ENCODE results near the gene TMTC2.

The TMTC2 gene

DNA sequence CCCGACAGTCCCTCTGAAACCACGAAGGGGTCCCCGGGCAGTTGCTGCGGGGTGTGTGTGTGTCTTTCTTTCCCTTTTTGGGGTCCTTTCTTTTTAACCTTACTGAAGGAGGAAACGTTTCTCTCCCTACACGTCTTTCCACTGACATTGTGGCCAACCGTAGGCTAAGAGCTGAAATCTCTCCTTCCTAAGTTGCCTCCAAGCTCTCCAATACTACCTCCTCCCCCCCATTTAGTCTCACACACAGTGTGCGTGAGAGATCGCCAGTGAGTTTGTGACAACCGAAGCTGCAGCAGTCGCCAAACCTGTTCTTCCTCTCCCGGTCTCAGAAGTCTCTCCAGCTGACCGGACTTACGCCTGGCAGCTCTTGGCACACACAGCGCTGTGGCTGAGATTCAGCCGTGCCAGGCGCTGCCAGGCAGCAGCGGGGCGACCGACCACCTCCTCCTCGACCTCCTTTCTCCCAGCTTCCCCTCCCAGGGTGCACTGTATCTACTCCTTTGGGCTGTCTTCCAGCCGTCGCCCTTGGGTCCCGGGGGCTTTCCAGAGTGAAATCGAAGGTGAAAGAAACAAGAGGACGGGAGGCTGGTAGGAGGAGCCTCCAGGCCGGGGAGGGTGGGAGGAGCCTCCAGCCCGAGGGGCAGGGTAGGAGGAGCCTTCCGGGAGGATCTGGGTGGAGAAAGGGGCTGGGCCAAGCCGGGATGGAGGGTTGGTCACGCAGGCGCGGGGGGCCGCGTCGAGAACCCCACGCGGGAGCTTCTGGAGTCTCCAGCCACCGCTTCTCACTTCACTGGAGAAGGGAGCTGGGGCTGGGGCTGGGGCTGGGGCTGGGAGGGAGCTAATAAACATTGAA, at the start of gene TMTC2:
TSS of gene TMTC2 (plus strand) at position 739 of the 853 bp plus-strand sequence.
- DNase-seq (ENCODE audit: low read depth, low spot score), result no peak
- H3K4me3 ChIP-seq, result peak within 1 kb of the TSS; percentile 86
- TF ChIP-seq POLR2AphosphoS5 (IDR thresholded peaks at IDR 0.05; ENCODE audit: borderline replicate concordance, low read depth, low read length), result peak; percentile 64; the same call in 1 of the 2 replicates
- TF ChIP-seq EZH2 (IDR thresholded peaks at IDR 0.05), result no peak
- no peak within 1 kb of the TSS for H3K9ac ChIP-seq (ENCODE audit: insufficient read length)
- no peaks in the 10 kb centered on the region for H3K9me3 ChIP-seq (ENCODE audit: low read depth, low read length)
- no peak within 1 kb of the TSS for H3K27ac ChIP-seq
- no peaks in the 10 kb centered on the region for H3K36me3 ChIP-seq (ENCODE audit: insufficient read depth, low read length)

DNA sequence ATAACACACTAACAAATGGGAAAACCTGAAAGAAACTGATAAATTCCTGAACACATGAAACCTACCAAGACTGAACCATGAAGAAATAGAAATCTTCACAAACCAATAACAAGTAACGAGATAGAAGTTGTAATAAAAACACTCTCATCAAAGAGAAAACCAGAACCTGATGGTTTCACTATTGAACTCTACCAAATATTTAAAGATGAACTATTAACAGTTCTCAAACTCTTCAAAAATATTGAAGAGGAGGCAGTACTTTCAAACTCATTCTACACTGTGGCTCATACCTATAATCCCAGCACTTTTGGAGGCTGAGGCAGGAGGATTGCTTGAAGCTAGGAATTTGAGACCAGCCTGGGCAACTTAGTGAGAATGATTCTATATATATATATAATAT, 48.4 kb upstream of the TMTC2 start:
- no peak overlapping the region for H3K4me3 ChIP-seq
- no peaks in the 10 kb centered on the region for H3K36me3 ChIP-seq (ENCODE audit: insufficient read depth, low read length)
- TF ChIP-seq FOXP2 (optimal IDR thresholded peaks at IDR 0.05; ENCODE audit: control extremely low read depth, extremely low read length, insufficient read depth), result no peak
- TF ChIP-seq EZH2 (IDR thresholded peaks at IDR 0.05), result no peak
- TF ChIP-seq POLR2AphosphoS5 (IDR thresholded peaks at IDR 0.05; ENCODE audit: borderline replicate concordance, low read depth, low read length), result no peak
- no peak overlapping the region for H3K27ac ChIP-seq
- no peak overlapping the region for H3K9ac ChIP-seq (ENCODE audit: insufficient read length)
- no peaks in the 10 kb centered on the region for H3K9me3 ChIP-seq (ENCODE audit: low read depth, low read length)
- DNase-seq (ENCODE audit: low read depth, low spot score), result no peak

DNA sequence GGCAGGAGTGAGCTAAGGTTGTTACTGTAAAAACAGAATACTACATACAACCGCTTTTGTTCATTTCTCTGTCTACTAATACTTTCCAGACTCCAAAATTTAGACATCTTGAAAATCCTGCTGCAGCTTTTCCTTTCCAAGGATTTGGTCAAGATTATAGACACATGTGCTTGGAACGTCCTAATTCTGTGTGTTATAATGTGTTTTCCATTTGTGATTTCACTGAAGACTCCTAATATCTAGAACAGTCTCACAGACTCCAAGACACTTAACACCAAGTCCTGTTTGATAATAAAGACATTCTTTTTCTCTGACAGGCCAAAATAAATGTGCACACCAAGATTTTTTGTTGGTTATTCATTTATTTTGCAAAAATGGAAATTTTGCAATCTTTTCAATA, 41.8 kb upstream of the TMTC2 start:
- no peaks in the 10 kb centered on the region for H3K9me3 ChIP-seq (ENCODE audit: low read depth, low read length)
- H3K4me3 ChIP-seq, result no peak overlapping the region
- no peak for TF ChIP-seq FOXP2 (optimal IDR thresholded peaks at IDR 0.05; ENCODE audit: control extremely low read depth, extremely low read length, insufficient read depth)
- no peak for TF ChIP-seq POLR2AphosphoS5 (IDR thresholded peaks at IDR 0.05; ENCODE audit: borderline replicate concordance, low read depth, low read length)
- no peak for TF ChIP-seq EZH2 (IDR thresholded peaks at IDR 0.05)
- H3K36me3 ChIP-seq (ENCODE audit: insufficient read depth, low read length), result no peaks in the 10 kb centered on the region
- H3K9ac ChIP-seq (ENCODE audit: insufficient read length), result no peak overlapping the region
- no peak for DNase-seq (ENCODE audit: low read depth, low spot score)
- no peak overlapping the region for H3K27ac ChIP-seq

DNA sequence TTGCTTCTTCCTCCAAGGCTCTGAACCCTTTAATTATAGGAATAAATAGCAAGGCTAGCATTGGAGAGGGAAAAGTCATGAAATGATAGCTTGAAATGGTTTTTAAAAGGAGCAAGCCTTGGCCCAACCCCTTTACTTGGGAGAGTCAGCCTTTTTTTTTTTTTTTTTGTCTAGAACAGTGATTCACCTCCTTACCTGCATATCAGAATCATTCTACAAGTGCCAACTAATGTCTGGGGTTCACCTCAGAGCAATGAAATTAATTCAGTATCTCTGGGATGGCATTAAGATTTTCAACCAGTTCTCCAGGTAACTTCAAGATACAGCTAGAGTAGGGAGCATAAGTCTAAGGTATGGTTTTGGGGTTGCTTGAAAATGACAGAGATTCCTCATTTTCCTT, 41.3 kb upstream of the TMTC2 start:
- no peak overlapping the region for H3K27ac ChIP-seq
- no peaks in the 10 kb centered on the region for H3K9me3 ChIP-seq (ENCODE audit: low read depth, low read length)
- H3K4me3 ChIP-seq, result no peak overlapping the region
- H3K36me3 ChIP-seq (ENCODE audit: insufficient read depth, low read length), result no peaks in the 10 kb centered on the region
- H3K9ac ChIP-seq (ENCODE audit: insufficient read length), result no peak overlapping the region
- no peak for TF ChIP-seq POLR2AphosphoS5 (IDR thresholded peaks at IDR 0.05; ENCODE audit: borderline replicate concordance, low read depth, low read length)
- TF ChIP-seq EZH2 (IDR thresholded peaks at IDR 0.05), result no peak
- TF ChIP-seq FOXP2 (optimal IDR thresholded peaks at IDR 0.05; ENCODE audit: control extremely low read depth, extremely low read length, insufficient read depth), result no peak
- no peak for DNase-seq (ENCODE audit: low read depth, low spot score)

DNA sequence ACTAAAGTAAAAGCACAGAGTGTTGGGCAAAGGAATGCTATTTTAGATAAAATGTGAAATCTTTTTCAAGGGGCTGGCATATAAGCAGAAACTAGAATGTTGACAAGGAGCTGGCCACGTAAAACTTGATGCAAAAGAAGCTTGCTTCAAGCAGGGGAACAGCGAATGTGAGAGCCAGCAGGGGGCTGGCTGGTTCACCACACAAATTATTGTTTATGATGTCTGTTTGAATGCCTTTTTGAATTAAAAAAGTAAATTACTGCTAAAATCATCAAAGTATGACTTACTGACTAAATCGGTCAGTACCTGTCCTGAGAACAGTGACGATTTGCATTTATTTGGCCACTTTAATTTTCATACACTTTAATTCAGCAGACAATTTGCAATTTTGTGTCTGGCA, 38.9 kb upstream of the TMTC2 start:
- Histone ChIP-seq H3K36me3 (ENCODE audit: insufficient read depth, low read length) (no peaks in the 10 kb centered on the region), H3K9ac (ENCODE audit: insufficient read length) (no peak overlapping the region), H3K4me3 (no peak overlapping the region), H3K27ac (no peak overlapping the region), H3K9me3 (ENCODE audit: low read depth, low read length) (no peaks in the 10 kb centered on the region)
- TF ChIP-seq FOXP2 (optimal IDR thresholded peaks at IDR 0.05; ENCODE audit: control extremely low read depth, extremely low read length, insufficient read depth) (no peak), POLR2AphosphoS5 (IDR thresholded peaks at IDR 0.05; ENCODE audit: borderline replicate concordance, low read depth, low read length) (no peak), EZH2 (IDR thresholded peaks at IDR 0.05) (no peak)
- DNase-seq (ENCODE audit: low read depth, low spot score), result no peak

DNA sequence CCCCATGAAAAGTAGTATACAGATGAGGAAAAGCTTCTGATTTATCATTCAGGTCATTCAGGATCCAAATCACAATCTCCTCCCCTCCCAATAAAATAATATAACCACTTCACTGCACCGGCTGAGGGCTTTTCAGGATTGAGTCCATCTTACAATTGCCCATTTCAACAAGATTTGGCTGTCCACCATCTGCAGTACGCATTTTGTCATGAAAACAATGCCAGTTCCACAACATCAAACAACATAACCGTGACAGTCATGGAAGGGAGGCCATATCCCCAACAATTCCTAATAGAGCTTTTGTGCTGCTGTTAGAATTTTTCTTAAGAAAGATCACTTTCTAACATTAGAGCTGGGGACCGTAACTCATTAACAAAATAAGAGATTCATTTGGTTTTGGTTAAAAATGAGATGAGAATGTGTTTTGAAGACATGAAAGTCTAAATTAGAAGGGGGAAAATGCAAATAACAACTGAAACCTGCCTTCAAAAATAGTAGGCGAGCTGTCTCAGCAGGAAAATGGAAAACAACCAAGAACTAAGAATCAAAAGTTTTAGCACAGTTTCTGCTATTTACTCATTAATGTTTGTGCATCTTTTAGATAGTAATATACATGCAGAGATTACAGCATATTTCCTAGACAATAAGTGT, 38.3 kb upstream of the TMTC2 start:
- Histone ChIP-seq H3K9me3 (ENCODE audit: low read depth, low read length) (no peaks in the 10 kb centered on the region), H3K4me3 (no peak overlapping the region), H3K9ac (ENCODE audit: insufficient read length) (no peak overlapping the region), H3K27ac (no peak overlapping the region), H3K36me3 (ENCODE audit: insufficient read depth, low read length) (no peaks in the 10 kb centered on the region)
- DNase-seq (ENCODE audit: low read depth, low spot score), result no peak
- TF ChIP-seq EZH2 (IDR thresholded peaks at IDR 0.05), result no peak
- TF ChIP-seq FOXP2 (optimal IDR thresholded peaks at IDR 0.05; ENCODE audit: control extremely low read depth, extremely low read length, insufficient read depth), result no peak
- no peak for TF ChIP-seq POLR2AphosphoS5 (IDR thresholded peaks at IDR 0.05; ENCODE audit: borderline replicate concordance, low read depth, low read length)

DNA sequence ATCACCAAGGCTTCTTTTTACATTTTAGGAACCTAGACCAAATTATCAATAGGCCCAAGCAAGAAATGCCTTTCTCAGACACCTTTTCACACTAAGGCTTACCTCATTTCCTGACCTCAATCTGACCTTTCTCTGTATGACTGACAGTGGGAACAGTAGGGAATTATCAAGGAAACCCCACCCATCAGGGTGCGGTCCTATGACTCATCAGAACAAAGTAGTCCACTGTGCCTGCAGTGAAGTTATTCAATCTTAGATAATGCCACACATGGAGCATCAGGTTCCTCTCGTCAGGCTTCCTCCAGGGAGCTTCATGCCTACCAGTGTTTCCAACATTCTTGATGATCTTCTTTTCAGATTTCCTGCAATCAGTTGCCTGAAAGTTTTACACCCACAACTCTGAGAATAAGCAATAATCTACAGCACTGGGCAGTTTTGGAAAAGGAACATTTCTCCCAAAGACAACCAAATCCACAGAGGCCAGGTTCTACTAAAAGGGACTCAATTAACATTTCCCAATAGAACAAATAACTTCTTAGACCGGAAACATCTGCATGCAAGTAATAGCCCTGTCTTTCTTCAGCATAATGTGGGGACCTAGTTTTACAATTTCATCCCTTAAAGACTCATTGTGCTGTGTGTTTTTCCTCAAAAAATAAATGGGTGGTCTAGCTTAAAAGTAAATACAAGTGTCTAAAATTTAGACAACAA, 35.9 kb upstream of the TMTC2 start:
- Histone ChIP-seq H3K9ac (ENCODE audit: insufficient read length) (no peak overlapping the region), H3K27ac (peak overlapping the region; percentile 57; the same call in 1 of the 2 replicates), H3K36me3 (ENCODE audit: insufficient read depth, low read length) (no peaks in the 10 kb centered on the region), H3K9me3 (ENCODE audit: low read depth, low read length) (no peaks in the 10 kb centered on the region), H3K4me3 (peak overlapping the region; percentile 34; the same call in 1 of the 2 replicates)
- TF ChIP-seq POLR2AphosphoS5 (IDR thresholded peaks at IDR 0.05; ENCODE audit: borderline replicate concordance, low read depth, low read length) (no peak), FOXP2 (optimal IDR thresholded peaks at IDR 0.05; ENCODE audit: control extremely low read depth, extremely low read length, insufficient read depth) (no peak), EZH2 (IDR thresholded peaks at IDR 0.05) (no peak)
- no peak for DNase-seq (ENCODE audit: low read depth, low spot score)

DNA sequence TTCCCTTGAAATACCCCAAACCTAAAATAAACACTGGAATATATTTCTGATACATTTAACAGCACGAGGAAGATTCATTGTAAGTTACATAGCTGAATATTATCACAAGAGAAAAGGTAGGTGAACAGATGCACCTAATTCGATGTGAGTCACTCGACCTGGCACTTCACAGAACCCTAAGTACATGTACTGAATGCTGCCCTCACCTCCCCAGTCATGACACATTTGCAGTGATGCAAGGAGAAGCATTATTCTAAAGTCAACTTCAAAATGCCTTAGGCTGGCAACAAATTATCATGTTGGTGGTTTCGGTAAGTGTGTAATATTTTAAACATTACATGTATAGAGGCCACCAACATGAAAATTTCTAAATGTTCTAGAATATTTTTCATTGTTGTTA, 35.2 kb upstream of the TMTC2 start:
- Histone ChIP-seq H3K27ac (peak overlapping the region; percentile 57; the same call in 1 of the 2 replicates), H3K36me3 (ENCODE audit: insufficient read depth, low read length) (no peaks in the 10 kb centered on the region), H3K4me3 (peak overlapping the region; percentile 34; the same call in 1 of the 2 replicates), H3K9ac (ENCODE audit: insufficient read length) (no peak overlapping the region), H3K9me3 (ENCODE audit: low read depth, low read length) (no peaks in the 10 kb centered on the region)
- DNase-seq (ENCODE audit: low read depth, low spot score), result peak; percentile 22
- TF ChIP-seq FOXP2 (optimal IDR thresholded peaks at IDR 0.05; ENCODE audit: control extremely low read depth, extremely low read length, insufficient read depth), result no peak
- no peak for TF ChIP-seq EZH2 (IDR thresholded peaks at IDR 0.05)
- TF ChIP-seq POLR2AphosphoS5 (IDR thresholded peaks at IDR 0.05; ENCODE audit: borderline replicate concordance, low read depth, low read length), result no peak

All from SK-N-MC (cell line).